GM23338 (cell line): ENCODE data around the gene AOPEP. TPM values are rescaled to one million over a fixed set of nuclear protein-coding genes. Genes with fewer than 3 reads are reported as not detected.

Experiments
- ATAC-seq: fragments of 200-7000 bp; cut with Tn5 transposase; 3 replicates; pipeline ENCODE4 v1.9.1; 2020
- DNase-seq: peaks from one replicate; pipeline ENCODE4 v3.0.0-alpha.2; 2015; ENCODE audit warnings: low spot score
- H2AFZ ChIP-seq: fragments of 200-600 bp; sonication (generic); 2 replicates; pipeline ENCODE4 v1.8.0; 2016; ENCODE audit warnings: antibody characterized with exemption, mild to moderate bottlenecking, moderate library complexity
- H3F3A ChIP-seq: fragments of 200-600 bp; sonication (generic); replicated peaks from 2 replicates; pipeline ENCODE4 v1.8.0; 2017; ENCODE audit warnings: antibody characterized with exemption, mixed run types, low read depth
- H3K27ac ChIP-seq: fragments of 200-600 bp; sonication (generic); 2 replicates; pipeline ENCODE4 v1.6.1; 2016; ENCODE audit warnings: low read depth
- H3K27me3 ChIP-seq: fragments of 200-600 bp; sonication (generic); 2 replicates; pipeline ENCODE4 v1.8.0; 2016; ENCODE audit warnings: mild to moderate bottlenecking, mixed run types, moderate library complexity; ENCODE audit not compliant: insufficient read depth
- H3K36me3 ChIP-seq: fragments of 200-600 bp; sonication (generic); 2 replicates; pipeline ENCODE4 v1.8.0; 2016; ENCODE audit warnings: mild to moderate bottlenecking; ENCODE audit not compliant: insufficient read depth
- H3K4me1 ChIP-seq: fragments of 200-600 bp; sonication (generic); 2 replicates; pipeline ENCODE4 v1.8.0; 2016; ENCODE audit warnings: mild to moderate bottlenecking, moderate library complexity; ENCODE audit not compliant: insufficient read depth
- H3K4me2 ChIP-seq: fragments of 200-600 bp; sonication (generic); 2 replicates; pipeline ENCODE4 v1.7.1; 2017; ENCODE audit warnings: mixed run types
- H3K4me3 ChIP-seq: fragments of 200-600 bp; sonication (generic); 2 replicates; pipeline ENCODE4 v1.6.1; 2016; ENCODE audit warnings: mixed run types
- H3K79me2 ChIP-seq: fragments of 200-600 bp; sonication (generic); replicated peaks from 2 replicates; pipeline ENCODE4 v1.8.0; 2017; ENCODE audit warnings: mild to moderate bottlenecking; ENCODE audit not compliant: insufficient read depth
- H3K9me2 ChIP-seq: fragments of 200-600 bp; sonication (generic); 2 replicates; pipeline ENCODE4 v1.8.0; 2017; ENCODE audit not compliant: insufficient read depth
- H4K20me1 ChIP-seq: fragments of 200-600 bp; sonication (generic); replicated peaks from 2 replicates; pipeline ENCODE4 v1.8.0; 2017; ENCODE audit warnings: mild to moderate bottlenecking; ENCODE audit not compliant: insufficient read depth
- H3K27ac Mint-ChIP-seq: 2 replicates; pipeline ENCODE4 v1.8.0; 2020; ENCODE audit warnings: inconsistent platforms, mild to moderate bottlenecking, moderate library complexity, mixed read lengths
- H3K27me3 Mint-ChIP-seq: 3 replicates; pipeline ENCODE4 v1.8.0; 2022; ENCODE audit warnings: low read depth, mild to moderate bottlenecking, moderate library complexity, mixed read lengths, inconsistent platforms; ENCODE audit not compliant: insufficient read depth, poor library complexity
- H3K36me3 Mint-ChIP-seq: 3 replicates; pipeline ENCODE4 v1.8.0; 2021; ENCODE audit warnings: low read depth, mild to moderate bottlenecking, inconsistent platforms, moderate library complexity, mixed read lengths
- H3K4me1 Mint-ChIP-seq: 3 replicates; pipeline ENCODE4 v1.8.0; 2020; ENCODE audit warnings: mild to moderate bottlenecking, inconsistent platforms, mixed read lengths
- H3K4me3 Mint-ChIP-seq: 3 replicates; pipeline ENCODE4 v1.8.0; 2021; ENCODE audit warnings: moderate library complexity, mild to moderate bottlenecking, inconsistent platforms, mixed read lengths
- H3K9me3 Mint-ChIP-seq: 3 replicates; pipeline ENCODE4 v1.8.0; 2020; ENCODE audit warnings: moderate library complexity, mild to moderate bottlenecking, inconsistent platforms, mixed read lengths
- CREB1 ChIP-seq: fragments of 250-450 bp; sonication (Bioruptor Pico); IDR thresholded peaks from 2 replicates; pipeline ENCODE4 v1.5.0; 2020; ENCODE audit warnings: low read depth, mild to moderate bottlenecking, moderate library complexity
- EZH2 ChIP-seq: fragments of 200-600 bp; sonication (generic); IDR thresholded peaks from one replicate; pipeline ENCODE4 v1.8.0; 2017; ENCODE audit warnings: antibody characterized with exemption, mild to moderate bottlenecking, low read depth; ENCODE audit not compliant: unreplicated experiment
- EZH2phosphoT487 ChIP-seq: fragments of 200-600 bp; sonication (generic); IDR thresholded peaks from one replicate; pipeline ENCODE4 v1.8.1; 2018; ENCODE audit warnings: antibody characterized with exemption; ENCODE audit not compliant: unreplicated experiment
- JUNB ChIP-seq: IDR thresholded peaks from one replicate; pipeline ENCODE4 v1.6.1; 2016; ENCODE audit warnings: antibody characterized with exemption; ENCODE audit not compliant: unreplicated experiment
- NANOG ChIP-seq: IDR thresholded peaks from 2 replicates; pipeline ENCODE4 v1.6.1; 2016; ENCODE audit warnings: antibody characterized with exemption, borderline replicate concordance
- POLR2AphosphoS5 ChIP-seq: IDR thresholded peaks from 2 replicates; pipeline ENCODE4 v1.6.1; 2016; ENCODE audit warnings: antibody characterized with exemption, low read depth
- STAT1 ChIP-seq: IDR thresholded peaks from one replicate; pipeline ENCODE4 v1.6.1; 2016; ENCODE audit warnings: antibody characterized with exemption; ENCODE audit not compliant: unreplicated experiment
- ZNF114 ChIP-seq: fragments of 250-450 bp; sonication (Bioruptor Pico); IDR thresholded peaks from 2 replicates; pipeline ENCODE4 v1.5.0; 2020; ENCODE audit warnings: mild to moderate bottlenecking, moderate library complexity
- ZNF331 ChIP-seq: fragments of 250-450 bp; sonication (Bioruptor Pico); IDR thresholded peaks from 2 replicates; pipeline ENCODE4 v1.5.0; 2020; ENCODE audit warnings: low read depth, mild to moderate bottlenecking, moderate library complexity
- polyA plus RNA-seq: library from polyadenylated mRNA; unstranded; fragments of >200 nt; fragmentation: Nextera tagmentation; extraction: Ambion mirVana; gene quantifications from 2 replicates; pipeline ENCODE4 v1.2.1, GENCODE V29; 2016
- total RNA-seq: library from RNA; depleted of rRNA; stranded (reverse); fragments of >200 nt; shearing (Covaris generic); gene quantifications from 2 replicates; pipeline ENCODE4 v1.2.3, GENCODE V29; 2014
- TF ChIP-seq, protein P1 (sequence below), 2 experiments: fragments of 200-600 bp in 1 of 2; sonication (generic) in 1 of 2; conservative IDR thresholded peaks; 2 replicates each; pipeline versions ENCODE4 v1.5.1 to v1.6.1; 2016 to 2017; ENCODE audit warnings: antibody characterized with exemption in 2 of 2, low read depth in 2 of 2, mild to moderate bottlenecking in 2 of 2, moderate library complexity in 1 of 2
- TF ChIP-seq, protein P2 (sequence below): IDR thresholded peaks from one replicate; pipeline ENCODE4 v1.6.1; 2018; ENCODE audit warnings: antibody characterized with exemption; ENCODE audit not compliant: unreplicated experiment
- TF ChIP-seq, protein P3 (sequence below): fragments of 250-450 bp; sonication (Bioruptor Pico); IDR thresholded peaks from 2 replicates; pipeline ENCODE4 v1.5.0; 2020; ENCODE audit warnings: mild to moderate bottlenecking, moderate library complexity
- TF ChIP-seq, protein P4 (sequence below): IDR thresholded peaks from 2 replicates; pipeline ENCODE4 v1.6.1; 2016; ENCODE audit warnings: antibody characterized with exemption

The AOPEP gene
- total and polyA plus RNA-seq, 2 experiments from 2014 or later, result 7.0 to 16.5 TPM

DNA sequence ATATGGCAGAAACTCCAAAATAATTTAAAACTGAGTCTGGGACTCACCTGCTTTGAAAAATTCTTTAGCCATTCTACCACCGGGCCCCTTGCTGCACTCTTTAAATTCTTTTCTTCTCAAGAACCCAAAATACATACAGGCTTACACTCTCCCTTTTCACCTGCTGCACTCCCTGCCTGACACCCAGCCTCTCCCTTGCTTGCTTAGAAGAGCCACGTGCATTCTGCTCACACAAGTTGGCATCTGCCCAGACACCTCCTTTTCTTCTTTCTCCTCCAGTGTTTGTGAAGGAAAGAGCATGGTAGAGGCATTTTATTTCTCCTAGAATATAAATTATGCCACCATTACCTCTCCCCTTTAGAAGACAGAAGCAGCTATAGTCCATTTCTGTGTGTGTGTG, 39.0 kb upstream of the AOPEP start:
- H3K27me3 Mint-ChIP-seq, result peaks cover 5% of the 10 kb centered on the region
- no peak overlapping the region; the same call in 1 of the 2 replicates for H2AFZ ChIP-seq
- ATAC-seq (no peak), DNase-seq (no peak)
- no peaks in the 10 kb centered on the region for H3K36me3 ChIP-seq
- peaks cover 4% of the 10 kb centered on the region; the same call in 1 of the 2 replicates for H3K9me2 ChIP-seq
- H3K36me3 Mint-ChIP-seq, result no peaks in the 10 kb centered on the region; the same call in 2 of the 3 replicates
- H3K4me3 ChIP-seq, result no peak overlapping the region
- no peaks in the 10 kb centered on the region for H3F3A ChIP-seq
- H3K4me1 ChIP-seq, result no peaks in the 10 kb centered on the region
- H4K20me1 ChIP-seq, result no peaks in the 10 kb centered on the region
- H3K79me2 ChIP-seq, result no peaks in the 10 kb centered on the region
- no peaks in the 10 kb centered on the region for H3K4me1 Mint-ChIP-seq
- no peaks in the 10 kb centered on the region; the same call in none of the 3 replicates for H3K9me3 Mint-ChIP-seq
- no peak overlapping the region for H3K27ac ChIP-seq
- no peak overlapping the region for H3K4me3 Mint-ChIP-seq
- H3K27ac Mint-ChIP-seq, result no peak overlapping the region
- TF ChIP-seq NANOG (no peak), STAT1 (no peak), CREB1 (no peak), ZNF114 (CRISPR knock-in tag) (no peak), JUNB (no peak), POLR2AphosphoS5 (no peak), EZH2phosphoT487 (no peak), ZNF331 (CRISPR knock-in tag) (no peak), EZH2 (no peak)
- TF ChIP-seq, protein P1, sequence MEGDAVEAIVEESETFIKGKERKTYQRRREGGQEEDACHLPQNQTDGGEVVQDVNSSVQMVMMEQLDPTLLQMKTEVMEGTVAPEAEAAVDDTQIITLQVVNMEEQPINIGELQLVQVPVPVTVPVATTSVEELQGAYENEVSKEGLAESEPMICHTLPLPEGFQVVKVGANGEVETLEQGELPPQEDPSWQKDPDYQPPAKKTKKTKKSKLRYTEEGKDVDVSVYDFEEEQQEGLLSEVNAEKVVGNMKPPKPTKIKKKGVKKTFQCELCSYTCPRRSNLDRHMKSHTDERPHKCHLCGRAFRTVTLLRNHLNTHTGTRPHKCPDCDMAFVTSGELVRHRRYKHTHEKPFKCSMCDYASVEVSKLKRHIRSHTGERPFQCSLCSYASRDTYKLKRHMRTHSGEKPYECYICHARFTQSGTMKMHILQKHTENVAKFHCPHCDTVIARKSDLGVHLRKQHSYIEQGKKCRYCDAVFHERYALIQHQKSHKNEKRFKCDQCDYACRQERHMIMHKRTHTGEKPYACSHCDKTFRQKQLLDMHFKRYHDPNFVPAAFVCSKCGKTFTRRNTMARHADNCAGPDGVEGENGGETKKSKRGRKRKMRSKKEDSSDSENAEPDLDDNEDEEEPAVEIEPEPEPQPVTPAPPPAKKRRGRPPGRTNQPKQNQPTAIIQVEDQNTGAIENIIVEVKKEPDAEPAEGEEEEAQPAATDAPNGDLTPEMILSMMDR (conservative IDR thresholded peaks at IDR 0.05; ENCODE audit: low read depth in 2 of 2), result no peak
- TF ChIP-seq, protein P2, sequence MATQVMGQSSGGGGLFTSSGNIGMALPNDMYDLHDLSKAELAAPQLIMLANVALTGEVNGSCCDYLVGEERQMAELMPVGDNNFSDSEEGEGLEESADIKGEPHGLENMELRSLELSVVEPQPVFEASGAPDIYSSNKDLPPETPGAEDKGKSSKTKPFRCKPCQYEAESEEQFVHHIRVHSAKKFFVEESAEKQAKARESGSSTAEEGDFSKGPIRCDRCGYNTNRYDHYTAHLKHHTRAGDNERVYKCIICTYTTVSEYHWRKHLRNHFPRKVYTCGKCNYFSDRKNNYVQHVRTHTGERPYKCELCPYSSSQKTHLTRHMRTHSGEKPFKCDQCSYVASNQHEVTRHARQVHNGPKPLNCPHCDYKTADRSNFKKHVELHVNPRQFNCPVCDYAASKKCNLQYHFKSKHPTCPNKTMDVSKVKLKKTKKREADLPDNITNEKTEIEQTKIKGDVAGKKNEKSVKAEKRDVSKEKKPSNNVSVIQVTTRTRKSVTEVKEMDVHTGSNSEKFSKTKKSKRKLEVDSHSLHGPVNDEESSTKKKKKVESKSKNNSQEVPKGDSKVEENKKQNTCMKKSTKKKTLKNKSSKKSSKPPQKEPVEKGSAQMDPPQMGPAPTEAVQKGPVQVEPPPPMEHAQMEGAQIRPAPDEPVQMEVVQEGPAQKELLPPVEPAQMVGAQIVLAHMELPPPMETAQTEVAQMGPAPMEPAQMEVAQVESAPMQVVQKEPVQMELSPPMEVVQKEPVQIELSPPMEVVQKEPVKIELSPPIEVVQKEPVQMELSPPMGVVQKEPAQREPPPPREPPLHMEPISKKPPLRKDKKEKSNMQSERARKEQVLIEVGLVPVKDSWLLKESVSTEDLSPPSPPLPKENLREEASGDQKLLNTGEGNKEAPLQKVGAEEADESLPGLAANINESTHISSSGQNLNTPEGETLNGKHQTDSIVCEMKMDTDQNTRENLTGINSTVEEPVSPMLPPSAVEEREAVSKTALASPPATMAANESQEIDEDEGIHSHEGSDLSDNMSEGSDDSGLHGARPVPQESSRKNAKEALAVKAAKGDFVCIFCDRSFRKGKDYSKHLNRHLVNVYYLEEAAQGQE, result no peak
- TF ChIP-seq, protein P3, sequence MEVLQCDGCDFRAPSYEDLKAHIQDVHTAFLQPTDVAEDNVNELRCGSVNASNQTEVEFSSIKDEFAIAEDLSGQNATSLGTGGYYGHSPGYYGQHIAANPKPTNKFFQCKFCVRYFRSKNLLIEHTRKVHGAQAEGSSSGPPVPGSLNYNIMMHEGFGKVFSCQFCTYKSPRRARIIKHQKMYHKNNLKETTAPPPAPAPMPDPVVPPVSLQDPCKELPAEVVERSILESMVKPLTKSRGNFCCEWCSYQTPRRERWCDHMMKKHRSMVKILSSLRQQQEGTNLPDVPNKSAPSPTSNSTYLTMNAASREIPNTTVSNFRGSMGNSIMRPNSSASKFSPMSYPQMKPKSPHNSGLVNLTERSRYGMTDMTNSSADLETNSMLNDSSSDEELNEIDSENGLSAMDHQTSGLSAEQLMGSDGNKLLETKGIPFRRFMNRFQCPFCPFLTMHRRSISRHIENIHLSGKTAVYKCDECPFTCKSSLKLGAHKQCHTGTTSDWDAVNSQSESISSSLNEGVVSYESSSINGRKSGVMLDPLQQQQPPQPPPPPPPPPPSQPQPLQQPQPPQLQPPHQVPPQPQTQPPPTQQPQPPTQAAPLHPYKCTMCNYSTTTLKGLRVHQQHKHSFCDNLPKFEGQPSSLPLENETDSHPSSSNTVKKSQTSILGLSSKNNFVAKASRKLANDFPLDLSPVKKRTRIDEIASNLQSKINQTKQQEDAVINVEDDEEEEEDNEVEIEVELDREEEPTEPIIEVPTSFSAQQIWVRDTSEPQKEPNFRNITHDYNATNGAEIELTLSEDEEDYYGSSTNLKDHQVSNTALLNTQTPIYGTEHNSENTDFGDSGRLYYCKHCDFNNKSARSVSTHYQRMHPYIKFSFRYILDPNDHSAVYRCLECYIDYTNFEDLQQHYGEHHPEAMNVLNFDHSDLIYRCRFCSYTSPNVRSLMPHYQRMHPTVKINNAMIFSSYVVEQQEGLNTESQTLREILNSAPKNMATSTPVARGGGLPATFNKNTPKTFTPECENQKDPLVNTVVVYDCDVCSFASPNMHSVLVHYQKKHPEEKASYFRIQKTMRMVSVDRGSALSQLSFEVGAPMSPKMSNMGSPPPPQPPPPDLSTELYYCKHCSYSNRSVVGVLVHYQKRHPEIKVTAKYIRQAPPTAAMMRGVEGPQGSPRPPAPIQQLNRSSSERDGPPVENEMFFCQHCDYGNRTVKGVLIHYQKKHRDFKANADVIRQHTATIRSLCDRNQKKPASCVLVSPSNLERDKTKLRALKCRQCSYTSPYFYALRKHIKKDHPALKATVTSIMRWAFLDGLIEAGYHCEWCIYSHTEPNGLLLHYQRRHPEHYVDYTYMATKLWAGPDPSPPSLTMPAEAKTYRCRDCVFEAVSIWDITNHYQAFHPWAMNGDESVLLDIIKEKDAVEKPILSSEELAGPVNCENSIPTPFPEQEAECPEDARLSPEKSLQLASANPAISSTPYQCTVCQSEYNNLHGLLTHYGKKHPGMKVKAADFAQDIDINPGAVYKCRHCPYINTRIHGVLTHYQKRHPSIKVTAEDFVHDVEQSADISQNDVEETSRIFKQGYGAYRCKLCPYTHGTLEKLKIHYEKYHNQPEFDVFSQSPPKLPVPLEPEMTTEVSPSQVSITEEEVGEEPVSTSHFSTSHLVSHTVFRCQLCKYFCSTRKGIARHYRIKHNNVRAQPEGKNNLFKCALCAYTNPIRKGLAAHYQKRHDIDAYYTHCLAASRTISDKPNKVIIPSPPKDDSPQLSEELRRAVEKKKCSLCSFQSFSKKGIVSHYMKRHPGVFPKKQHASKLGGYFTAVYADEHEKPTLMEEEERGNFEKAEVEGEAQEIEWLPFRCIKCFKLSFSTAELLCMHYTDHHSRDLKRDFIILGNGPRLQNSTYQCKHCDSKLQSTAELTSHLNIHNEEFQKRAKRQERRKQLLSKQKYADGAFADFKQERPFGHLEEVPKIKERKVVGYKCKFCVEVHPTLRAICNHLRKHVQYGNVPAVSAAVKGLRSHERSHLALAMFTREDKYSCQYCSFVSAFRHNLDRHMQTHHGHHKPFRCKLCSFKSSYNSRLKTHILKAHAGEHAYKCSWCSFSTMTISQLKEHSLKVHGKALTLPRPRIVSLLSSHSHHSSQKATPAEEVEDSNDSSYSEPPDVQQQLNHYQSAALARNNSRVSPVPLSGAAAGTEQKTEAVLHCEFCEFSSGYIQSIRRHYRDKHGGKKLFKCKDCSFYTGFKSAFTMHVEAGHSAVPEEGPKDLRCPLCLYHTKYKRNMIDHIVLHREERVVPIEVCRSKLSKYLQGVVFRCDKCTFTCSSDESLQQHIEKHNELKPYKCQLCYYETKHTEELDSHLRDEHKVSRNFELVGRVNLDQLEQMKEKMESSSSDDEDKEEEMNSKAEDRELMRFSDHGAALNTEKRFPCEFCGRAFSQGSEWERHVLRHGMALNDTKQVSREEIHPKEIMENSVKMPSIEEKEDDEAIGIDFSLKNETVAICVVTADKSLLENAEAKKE, result no peak
- TF ChIP-seq, protein P4, sequence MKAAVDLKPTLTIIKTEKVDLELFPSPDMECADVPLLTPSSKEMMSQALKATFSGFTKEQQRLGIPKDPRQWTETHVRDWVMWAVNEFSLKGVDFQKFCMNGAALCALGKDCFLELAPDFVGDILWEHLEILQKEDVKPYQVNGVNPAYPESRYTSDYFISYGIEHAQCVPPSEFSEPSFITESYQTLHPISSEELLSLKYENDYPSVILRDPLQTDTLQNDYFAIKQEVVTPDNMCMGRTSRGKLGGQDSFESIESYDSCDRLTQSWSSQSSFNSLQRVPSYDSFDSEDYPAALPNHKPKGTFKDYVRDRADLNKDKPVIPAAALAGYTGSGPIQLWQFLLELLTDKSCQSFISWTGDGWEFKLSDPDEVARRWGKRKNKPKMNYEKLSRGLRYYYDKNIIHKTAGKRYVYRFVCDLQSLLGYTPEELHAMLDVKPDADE, result no peak
- H3K4me2 ChIP-seq, result no peak overlapping the region
- no peaks in the 10 kb centered on the region for H3K27me3 ChIP-seq
